ENCODE data around the gene CPS1. TPM values are rescaled to one million over a fixed set of nuclear protein-coding genes. Genes with fewer than 3 reads are reported as not detected.

The CPS1 gene
- total RNA-seq, 2 donors from 2014 or later = 2.7 to 3.0 TPM

DNA sequence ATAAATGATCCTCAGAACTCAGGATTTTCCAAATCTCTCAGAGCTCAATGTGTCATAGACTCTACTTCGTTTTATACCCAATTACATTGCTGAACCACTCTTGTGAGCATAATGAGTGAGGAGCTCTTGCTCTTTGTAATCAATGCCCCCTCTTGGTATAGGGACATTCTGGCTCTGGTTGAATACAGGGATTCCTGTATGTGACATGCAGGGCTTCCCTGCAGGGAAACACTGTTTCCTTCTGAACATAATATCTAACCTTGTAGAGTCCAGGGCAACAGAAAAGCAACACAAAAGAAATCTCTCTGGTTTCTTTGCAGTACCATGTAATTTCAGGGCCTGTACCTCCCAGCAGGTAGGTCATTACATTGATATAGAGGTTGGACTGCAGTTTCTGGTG, 101.5 kb downstream of the CPS1 start:
- intact Hi-C loops (cut with DNase I) = no loop called here
- no peak for DNase-seq
- no peak for ATAC-seq

DNA sequence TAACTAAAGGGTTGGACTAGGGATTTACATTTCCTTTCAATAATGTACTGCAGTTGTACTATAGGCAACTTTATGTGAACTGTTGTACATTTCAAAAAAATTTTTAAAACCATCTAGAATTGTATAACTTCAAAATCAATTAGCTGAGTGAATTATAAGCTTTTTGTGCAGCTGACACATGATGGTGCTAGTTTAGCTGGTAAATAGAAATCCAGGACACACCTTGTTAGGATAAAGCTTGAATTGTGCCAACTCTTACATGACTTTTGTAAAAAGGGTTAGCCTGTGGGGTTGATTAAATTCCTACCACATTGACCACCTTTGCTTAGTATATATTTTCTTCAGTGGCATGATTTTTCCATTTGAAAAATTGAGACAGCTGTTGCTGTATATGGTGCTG, 104.4 kb downstream of the CPS1 start:
- DNase-seq (no peak), ATAC-seq (no peak)
- intact Hi-C loops (cut with DNase I) = loop anchor here in 1 of 2 donors (5.0 kb wide), 1 partner anchor 497 kb away; no protein-coding TSS in a partner anchor

DNA sequence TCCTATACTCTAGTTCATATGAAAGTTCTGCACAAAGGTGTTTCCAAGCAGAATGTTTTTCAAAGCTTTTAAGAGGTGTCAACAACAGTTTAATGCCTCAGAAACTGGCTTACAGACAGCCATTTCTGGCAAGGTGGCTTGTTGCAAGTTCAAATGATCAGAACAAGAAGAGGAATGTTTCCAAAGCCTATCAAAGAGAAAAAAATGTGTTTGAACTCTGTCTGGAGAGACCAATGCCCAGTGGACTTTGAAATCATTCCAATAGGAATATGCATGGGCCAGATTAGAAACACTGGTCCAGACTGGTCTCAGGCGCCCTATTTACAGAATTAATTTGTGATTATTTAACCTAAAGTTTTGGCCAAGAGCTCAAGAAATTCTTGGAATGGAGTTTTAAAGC, 106.2 kb downstream of the CPS1 start:
- no peak for DNase-seq
- intact Hi-C loops (cut with DNase I) = loop anchor here in 1 of 2 donors (2.0 to 5.0 kb wide), 2 partner anchors 372 to 495 kb away; no protein-coding TSS in a partner anchor
- no peak for ATAC-seq

DNA sequence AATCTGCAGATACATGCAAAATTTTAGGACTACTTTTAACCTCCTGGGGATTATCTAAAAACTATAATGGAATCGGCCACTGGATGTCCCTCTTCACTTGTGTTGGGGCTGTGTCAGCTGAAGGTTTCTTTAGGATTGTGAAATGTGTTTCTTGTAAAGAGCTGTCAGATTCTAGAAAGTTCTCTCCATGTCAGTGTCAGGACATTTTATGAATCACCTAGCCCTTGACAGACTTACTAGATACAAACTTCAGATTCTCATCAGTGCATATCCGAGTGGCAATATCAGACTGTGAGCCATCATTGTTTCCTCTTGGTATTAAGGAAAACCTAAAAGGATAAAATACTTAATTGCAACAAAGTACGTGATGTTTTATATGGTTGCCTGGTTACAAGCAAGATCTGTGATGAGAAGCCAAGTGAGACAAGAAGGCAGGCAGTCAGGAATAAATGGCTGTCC, 107.3 kb downstream of the CPS1 start:
- DNase-seq = no peak
- intact Hi-C loops (cut with DNase I) = loop anchor here in 1 of 2 donors (2.0 to 5.0 kb wide), 2 partner anchors 371 to 494 kb away; no protein-coding TSS in a partner anchor
- ATAC-seq = peak; percentile 38 to 82

DNA sequence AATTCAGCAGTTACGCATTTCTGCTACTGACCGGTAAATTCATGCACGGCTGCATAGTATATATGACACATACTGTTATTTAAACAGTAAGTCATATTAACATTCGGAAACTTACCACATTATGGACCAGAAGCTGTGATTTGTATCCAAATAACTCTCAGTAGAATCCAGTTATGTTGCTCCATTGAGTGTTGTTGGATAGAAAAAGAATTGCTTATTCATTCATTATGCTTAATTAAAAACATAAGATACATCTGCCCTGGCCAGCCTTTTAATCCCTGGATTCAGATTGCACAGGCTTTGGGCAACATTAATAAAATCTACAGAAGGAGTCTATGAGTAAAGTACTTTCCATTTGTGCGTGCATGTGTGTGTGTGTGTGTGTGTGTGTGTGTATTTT, 111.3 kb downstream of the CPS1 start:
- intact Hi-C loops (cut with DNase I) = no loop called here
- DNase-seq (no peak), ATAC-seq (no peak)

DNA sequence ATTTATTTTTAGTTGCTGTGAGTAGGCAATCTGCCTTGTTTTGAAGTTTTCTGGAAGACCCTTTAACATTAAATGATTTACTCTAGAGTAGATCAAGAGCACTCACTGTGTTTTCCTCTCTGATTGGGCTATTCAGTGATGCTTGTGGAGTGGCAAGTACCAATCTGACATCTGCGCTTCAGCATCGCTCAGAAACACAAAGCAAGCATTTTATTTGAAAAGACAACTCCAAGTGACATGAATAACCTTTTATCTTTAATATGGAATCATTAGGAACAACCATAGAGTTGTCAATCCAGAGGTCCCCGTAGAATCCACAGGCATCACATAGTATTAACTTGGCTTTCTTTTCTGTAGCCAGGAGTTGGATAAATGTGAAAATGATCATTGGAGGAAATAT, 114.7 kb downstream of the CPS1 start:
- ATAC-seq (no peak), DNase-seq (no peak)
- intact Hi-C loops (cut with DNase I) = no loop called here

DNA sequence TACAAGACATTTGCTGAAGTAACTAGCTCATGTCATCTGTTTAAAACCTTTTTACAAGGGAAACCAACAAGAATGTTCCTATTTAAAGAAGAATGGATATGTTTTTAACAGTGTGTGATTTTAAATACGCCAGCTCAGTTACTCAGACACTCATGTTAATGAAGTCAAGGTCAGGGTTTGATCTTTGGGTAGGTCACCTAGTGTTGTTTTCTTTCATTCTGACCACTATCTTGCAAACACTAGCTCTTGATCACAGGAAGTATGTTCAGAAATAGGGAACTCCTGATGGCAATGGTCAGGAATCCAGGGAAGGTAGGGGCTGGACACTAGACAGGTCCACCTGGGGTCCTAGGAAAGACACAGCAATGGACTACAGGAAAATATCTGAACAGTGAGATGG, 116.7 kb downstream of the CPS1 start:
- DNase-seq = no peak
- no peak for ATAC-seq
- intact Hi-C loops (cut with DNase I) = no loop called here

DNA sequence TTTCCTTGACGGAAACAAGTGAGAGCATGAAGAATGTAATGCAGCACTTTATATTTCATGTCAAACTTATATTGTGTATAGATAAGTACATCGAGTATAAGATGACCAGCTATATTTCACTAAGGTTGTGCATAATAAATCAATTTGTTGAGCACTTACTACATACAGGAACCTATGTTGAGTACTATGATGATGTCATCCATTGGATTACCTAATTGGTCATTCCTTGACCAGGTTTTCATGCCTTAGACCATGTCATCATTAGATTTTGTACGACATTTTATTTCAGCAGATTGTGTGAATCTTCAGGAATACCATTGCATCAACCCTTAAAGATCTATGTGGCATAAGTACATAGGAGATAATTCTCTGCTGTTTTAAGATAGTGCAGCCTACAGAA, 119.7 kb downstream of the CPS1 start:
- DNase-seq (no peak), ATAC-seq (no peak)
- intact Hi-C loops (cut with DNase I) = no loop called here

DNA sequence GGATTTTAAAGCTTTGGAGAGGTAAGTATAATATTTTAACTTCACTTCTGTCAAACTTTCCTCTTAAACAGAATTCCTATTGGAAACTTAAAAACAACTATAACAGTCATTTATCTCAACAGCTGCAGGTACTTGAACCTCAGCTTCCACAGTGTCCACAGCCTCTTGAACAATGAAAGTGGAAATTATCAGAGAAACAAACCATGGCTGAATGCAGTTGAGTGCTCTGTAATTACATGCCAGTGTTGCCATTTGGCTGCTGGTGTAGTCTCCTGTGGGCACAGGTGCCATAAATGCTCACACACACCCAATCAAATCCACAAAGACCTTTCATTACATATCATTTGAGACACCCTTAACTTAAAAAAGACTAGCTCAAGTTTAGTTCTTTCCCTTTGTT, 125.1 kb downstream of the CPS1 start:
- ATAC-seq (no peak), DNase-seq (no peak)
- intact Hi-C loops (cut with DNase I) = no loop called here

DNA sequence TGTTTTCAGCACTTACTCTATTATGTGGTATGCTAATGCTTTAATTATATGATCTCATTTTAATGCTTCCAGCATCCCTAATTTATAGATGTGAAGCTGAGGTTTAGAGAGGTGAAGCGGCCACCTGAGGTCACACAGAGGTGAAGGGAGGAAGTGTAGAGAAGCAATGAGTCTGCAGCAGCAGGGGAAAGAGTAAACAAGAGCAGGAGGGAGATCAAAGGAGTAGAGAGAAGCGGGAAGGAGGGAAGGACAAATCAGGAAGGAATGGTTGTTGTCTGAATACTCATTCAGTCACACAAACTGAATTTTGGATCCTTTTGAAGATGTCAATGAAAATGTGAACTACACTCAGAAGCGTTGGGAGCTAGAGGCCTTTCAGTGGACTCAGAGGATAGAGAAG, 130.0 kb downstream of the CPS1 start:
- ATAC-seq (no peak), DNase-seq (no peak)
- intact Hi-C loops (cut with DNase I) = no loop called here

DNA sequence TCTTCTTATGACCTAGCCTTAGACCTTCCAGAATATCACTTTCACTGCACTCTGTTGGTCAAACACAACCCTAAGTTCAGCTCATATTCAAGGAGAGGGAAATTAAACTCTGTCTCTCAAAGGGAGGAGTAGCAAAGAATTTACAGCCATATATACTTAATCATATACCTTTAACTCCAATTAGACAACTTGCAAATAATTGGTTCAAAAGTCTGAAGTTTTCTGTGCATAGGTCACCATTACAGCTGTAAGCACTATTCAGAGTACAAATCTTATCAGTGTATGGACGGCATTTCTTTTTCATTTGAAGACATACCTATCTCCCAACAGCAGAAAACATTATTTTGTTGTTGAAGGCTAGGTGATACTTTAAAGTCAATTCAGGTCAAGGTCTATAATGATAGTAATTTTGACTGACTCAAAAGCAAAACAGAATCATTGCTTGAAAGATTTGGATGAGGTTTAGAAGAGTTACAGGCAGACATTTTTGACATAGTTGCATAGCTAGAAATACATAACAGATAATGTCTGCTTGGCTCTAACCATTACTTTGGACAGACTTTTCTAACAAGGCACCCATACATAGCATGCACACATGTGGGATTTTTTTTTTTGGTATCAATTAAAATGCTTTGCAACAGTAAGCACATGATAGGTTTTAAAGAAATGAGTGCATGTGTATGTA, 131.5 kb downstream of the CPS1 start:
- intact Hi-C loops (cut with DNase I) = no loop called here
- peak in 1 of 2 donors; percentile 58 for ATAC-seq
- no peak for DNase-seq

DNA sequence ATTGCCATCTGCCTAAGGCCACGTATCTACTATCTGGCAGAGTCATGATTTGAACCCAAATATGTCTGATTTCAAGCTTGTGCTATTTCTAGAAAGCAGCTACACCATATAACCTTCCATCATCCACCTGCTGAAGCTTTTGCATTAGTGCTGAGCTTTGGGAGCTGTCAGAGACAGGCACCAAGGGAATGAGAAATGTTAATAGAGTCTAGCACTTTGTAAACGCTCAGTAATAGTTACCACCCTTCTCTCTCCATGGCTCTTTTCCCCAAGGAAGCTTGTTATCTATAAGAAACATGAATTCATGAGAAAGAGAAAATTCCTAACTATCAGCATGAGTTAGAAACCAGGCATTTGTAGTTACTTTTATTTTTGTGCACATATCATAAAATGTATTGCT, 151.5 kb downstream of the CPS1 start:
- intact Hi-C loops (cut with DNase I) = no loop called here
- DNase-seq (no peak), ATAC-seq (no peak)

DNA sequence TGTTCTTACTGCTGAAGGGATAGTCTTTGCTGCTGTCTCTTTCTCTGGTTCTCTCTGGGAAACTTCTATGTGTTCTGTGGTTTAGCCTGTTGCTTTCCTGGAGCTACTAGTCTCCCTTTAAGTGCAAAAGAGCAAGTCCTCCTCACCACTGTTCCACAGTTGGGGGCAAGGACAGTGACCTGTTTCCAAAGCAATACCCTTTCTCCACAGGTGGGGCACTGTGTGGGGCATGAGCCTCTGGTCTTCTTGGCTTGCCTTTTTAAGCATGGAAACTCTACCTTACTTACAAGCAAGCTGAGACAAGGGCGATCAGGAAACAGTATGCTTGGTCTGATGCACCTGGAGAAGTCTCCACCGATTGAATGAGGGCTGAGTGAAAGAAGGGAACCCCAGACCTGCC, 156.7 kb downstream of the CPS1 start:
- ATAC-seq (no peak), DNase-seq (no peak)
- intact Hi-C loops (cut with DNase I) = no loop called here

DNA sequence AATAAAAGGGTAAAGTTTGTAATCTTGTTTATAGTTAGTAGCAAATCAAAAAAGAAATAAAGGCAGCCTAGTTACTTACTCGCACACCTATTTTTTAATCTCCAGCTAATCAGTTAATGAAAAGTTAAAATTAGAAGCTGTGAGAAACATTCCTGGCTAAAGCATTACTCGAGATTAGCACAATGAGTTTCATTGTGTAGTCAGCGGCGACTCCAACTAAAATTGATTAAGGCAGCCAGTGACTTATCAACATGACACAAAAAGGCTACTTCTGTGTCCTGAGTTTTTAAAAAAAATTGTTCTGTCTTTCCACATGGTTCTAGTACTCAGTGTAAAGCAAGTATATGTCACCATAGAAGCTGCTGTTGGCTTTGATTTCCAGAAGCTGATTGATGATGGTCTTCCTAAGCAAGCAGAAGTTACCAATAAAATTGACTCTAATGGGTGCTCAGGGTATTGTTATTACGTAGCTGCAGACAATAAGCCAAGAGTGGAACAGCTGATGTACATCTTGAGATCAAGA, 159.2 kb downstream of the CPS1 start:
- intact Hi-C loops (cut with DNase I) = no loop called here
- ATAC-seq (no peak), DNase-seq (no peak)

DNA sequence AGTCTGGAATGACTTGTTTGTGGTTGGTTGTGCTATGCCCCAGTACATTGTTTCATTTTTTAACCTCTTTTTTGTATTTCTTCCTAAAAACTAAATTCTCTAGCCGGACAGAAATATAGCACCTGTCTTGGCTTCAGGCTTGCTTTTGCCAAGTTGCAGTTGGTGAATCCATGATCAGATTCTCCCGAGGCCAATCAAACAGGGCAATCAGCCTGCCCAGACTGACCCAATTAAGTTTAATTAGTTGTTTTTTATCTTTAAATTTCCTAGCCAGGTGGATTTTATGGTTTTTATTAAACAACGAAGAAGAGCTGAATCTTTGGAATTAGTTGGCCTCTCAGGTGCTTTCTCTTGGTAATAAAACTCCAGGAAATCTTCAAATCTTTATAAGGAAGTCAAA, 162.1 kb downstream of the CPS1 start:
- intact Hi-C loops (cut with DNase I) = no loop called here
- DNase-seq (no peak), ATAC-seq (no peak)

DNA sequence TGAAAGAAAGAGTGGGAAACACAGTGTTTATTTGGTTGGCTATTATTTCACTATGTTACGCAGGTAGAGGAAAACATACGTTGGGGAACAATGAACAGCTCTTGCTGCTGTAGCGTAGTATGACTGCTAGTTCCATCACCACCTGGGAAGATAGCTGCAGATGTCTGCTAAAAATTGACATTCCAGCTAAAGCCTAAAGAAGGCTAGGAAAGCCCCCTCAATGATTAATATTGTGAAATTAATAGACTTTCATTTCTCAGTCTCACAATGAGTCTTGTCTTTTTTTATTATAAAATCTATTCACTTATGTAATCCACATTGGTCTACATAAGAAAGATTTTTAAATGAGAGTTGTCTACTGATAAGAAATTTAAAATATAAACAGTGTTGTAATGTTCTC, 165.7 kb downstream of the CPS1 start:
- intact Hi-C loops (cut with DNase I) = no loop called here
- ATAC-seq = no peak
- DNase-seq = no peak

DNA sequence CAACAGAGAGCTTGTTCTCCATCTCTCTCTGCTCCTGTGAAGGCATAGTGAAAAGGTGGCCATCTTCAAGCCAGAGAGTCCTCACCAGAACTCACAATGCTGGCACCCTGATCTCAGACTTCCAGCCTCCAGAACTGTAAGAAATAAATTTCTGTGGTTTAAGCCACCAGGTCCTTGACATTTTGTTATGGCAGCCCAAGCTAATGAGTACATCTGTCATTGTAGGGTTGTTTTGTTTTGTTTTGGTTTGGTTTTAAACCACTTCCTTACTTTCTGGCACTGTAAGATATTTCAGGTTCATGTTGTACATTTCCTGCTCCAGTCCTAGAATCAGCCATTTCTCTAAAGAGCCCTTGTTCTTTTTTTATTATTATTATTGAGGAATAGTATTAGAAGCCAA, 171.2 kb downstream of the CPS1 start:
- DNase-seq (no peak), ATAC-seq (no peak)
- intact Hi-C loops (cut with DNase I) = no loop called here
